ENCODE results near the gene PEAK1.
A peak's percentile ranks its signal among the peaks of the same experiment; 100 is the strongest.
"Not testable (repeated sequence)": the region's sequence is repeated elsewhere in the genome, so short reads cannot be mapped to it uniquely, and the experiment has no call there.

The PEAK1 gene

DNA sequence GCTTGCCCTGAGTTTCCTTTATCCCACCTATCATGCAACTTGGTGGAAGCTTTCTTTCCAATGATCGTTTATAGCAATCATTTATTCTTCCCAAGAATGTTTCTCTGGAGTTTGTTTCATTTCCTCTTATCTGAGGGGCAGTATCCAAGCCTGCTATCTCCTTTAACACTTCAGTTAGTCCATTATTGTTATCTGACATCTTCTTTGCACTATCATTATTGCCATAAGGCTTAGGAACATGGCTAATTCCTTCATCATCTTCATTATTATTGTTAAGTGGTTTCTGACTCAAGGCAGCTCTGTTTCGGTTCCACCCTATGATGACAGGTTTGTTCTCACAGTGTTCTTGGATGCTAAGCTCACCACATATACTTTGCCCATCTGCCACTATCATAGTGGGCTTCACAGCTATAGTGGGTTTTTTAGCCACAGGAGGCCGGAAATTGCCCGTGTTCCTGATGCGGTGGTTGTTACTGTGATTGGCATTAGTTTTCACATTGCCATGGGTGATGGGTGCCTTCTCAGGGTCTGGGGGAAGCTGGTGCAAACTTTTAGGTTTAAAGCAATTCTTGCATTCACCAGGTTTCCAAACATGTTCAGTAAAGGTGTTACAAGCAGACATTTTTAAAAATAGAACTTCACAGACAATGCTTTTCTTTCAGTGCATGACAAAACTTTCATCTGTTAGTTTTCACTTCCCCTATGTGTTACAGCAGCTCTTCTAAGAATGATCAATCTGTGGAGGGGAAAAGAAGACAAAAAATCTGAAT, 238.4 kb downstream of the PEAK1 start:
- no peak for DNase-seq (ENCODE audit: low read depth, low spot score)

DNA sequence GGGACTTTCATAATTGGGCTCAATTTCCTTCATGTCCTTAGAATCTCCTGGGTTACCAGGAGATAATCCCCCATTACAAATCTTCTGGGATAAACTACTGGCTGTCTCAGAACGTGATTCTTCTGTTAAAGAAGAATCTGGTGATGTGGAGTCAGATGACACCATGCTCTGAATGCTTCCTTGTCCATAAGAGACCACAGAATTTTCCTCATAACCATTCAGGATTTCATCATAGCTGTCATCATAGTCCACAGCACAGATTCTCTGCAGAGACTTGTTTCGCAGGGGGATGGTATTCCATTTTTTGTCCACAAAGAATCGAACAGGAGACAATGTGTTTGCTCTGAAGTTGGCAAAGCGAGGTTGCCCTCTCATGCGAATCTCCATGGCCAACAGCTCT, 239.1 kb downstream of the PEAK1 start:
- no peak for DNase-seq (ENCODE audit: low read depth, low spot score)

DNA sequence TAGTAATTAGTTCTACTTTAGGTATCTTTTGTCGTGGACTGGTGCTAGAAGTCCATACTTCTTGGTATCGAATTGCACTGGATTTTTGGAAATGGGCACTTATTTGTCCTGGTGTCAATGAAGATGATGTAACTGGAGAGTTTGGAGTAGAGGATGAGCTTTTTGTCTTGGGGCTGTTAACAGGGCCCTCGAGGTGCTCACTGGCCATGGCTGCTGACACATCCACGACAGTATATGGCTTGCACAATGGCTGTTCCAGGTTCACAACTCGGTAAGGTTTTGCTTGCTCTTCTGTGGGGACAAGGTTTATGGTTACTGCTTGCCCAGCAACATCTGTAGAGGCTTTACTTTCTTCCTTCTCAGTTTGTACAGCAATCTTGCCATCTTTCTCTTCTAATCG, 239.6 kb downstream of the PEAK1 start:
- no peak for DNase-seq (ENCODE audit: low read depth, low spot score)

DNA sequence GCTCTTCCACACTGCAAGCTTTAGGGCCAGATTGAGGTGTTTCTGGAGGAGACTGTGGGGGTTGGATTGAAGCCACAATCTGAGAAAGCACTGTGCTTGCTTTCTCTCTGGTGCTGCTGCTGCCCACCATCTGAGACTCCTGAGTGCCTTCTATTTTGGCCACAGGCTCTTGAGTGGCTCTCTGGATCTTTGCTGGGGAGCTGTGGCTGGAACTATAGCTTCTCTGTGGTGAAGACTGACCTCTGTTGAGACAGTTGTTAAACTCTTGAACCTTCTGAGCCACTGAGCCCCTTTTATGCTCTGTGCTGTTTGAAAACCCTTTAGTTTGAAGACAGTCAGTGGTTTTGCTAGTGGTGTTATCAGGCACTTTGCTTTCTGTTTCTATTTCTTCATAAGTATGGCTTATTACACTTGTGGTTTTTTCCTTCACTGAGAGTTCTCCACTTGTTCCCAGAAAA, 240.3 kb downstream of the PEAK1 start:
- DNase-seq (ENCODE audit: low read depth, low spot score): peak; percentile 28

DNA sequence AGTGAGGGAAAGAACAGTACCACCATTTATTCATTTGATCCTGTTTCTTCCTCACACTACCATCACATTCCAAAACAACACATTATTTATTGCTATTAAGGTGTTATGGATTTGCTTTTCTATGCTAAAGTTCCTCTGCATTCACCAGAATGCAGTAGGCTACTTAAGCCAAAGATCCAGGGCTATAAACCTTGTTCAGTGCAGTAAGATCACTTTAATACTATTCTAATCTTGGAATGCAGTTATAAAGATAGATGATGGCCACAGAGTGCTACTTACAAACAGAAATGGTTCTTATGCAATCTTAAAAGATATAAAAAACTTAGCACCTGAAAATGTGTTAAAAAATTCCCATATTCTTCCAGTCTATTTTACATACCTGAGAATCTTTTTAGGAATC, 241.5 kb downstream of the PEAK1 start:
- no peak for DNase-seq (ENCODE audit: low read depth, low spot score)

DNA sequence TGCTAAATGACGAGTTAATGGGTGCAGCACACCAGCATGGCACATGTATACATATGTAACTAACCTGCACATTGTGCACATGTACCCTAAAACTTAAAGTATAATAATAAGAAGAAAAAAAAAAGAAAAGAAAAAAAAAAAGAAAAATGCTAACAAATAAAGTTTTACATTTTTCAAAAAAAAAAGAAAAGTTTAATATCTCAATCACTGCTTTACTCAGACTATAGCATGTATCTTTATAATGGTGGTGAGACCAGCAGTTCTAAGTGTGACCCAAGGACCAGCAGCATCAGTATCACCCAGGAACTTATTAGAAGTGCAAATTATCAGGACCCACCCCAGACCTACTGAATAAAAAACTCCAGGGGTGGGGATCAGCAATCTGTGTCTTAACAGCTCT, 243.8 kb downstream of the PEAK1 start:
- not testable (repeated sequence) for DNase-seq (ENCODE audit: low read depth, low spot score)

DNA sequence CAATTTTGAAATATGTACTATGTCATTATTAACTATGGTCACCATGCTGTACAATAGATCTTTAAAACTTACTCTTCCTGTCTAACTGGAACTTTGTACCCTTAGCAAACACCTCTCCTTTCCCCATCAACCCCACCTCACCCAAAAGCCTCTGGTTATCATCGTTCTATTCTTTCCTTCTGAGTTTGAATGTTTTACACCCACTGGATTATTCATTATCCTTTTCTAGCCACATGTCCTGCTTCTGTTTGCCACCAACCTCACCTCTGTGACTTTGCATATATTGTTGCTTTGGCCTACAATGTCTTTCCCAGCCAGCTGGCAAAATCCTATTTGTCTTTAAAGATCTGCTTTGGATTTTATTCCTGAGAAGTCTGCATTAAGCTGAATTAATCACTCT, 246.4 kb downstream of the PEAK1 start:
- no peak for DNase-seq (ENCODE audit: low read depth, low spot score)

DNA sequence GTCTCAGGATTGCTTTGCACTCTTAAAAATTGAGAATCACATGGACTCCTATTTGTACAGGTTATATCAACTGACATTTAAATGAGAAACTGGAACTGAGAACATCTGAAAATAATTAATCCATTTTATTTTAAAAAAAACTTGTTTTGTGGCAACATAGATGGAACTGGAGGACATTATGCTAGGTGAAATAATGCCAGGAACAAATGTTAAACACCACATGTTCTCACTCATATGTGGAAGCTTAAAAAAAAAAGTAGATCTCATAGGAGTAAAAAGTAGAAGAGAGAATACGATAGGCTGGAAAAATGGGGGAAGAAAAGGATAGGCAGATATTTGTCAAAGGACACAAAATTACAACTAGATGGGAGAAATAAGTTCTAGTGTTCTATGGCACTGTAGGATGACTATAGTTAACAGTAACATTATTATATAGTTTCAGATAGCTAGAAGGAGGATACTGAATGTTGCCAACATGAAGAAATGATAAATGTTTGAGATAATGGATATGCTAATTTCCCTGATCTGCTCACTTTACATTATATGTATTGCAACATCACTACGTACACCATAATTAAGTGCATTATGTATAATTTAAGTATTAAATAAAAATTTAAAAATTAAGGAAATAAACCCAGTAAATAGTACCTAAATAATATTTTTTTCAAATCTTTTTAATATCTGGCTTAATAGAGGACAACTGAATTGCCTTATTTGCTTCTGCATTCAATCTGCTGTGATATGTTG, 248.5 kb downstream of the PEAK1 start:
- no peak for DNase-seq (ENCODE audit: low read depth, low spot score)

DNA sequence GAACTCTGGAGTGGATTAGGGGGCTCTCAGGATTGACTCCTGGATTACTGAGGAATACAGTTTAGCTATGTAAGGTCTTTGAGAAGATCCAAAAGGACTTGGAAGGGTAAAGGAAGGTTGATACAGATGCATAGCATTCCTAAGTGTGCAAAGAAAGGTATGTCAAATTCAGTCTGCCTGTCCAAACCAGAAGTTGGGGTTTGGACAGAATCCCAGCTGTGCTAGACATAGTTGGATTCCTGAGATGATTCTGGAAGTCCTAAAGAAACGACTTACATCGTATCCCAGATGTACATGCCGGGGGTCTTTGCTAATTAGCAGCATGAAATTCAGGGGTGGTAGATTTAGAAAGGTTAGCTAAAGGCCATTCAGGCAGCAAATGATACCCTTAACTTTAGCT, 251.3 kb downstream of the PEAK1 start:
- DNase-seq (ENCODE audit: low read depth, low spot score): peak; percentile 84

DNA sequence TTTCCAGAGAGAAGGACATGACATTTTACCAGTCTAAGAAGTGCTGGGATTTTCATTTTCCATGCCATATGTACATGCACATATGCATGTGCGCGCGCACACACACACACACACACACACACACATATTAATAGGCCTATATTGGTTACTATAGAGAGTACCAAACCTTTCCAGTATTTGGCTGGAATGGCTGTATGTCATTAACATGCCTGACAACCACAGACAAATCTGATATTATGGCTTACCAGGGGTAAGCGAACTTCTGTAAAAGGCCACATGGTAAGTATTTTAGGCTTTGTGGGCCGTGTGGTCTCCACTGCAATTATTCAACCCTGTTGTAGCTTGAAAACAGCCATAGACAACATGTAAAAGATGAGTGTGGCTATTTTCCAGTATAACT, 251.8 kb downstream of the PEAK1 start:
- DNase-seq (ENCODE audit: low read depth, low spot score): peak; percentile 37

DNA sequence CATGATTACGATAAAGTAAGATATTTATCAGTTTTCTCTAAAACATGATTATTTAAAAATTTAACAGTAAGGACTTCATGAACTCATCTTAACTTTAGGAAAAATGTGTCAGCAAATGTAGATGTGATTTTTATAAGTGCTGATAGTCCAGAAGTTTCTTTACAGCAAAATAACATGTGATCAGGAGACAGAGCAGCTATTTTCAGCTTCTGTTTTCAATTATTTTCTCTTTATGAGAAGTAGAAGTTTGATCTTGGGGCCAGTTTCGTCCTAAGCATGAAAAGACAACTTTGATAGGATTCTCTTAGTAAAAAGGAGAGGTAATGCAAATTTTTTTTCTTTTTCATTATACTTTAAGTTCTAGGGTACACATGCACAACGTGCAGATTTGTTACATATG, 252.5 kb downstream of the PEAK1 start:
- DNase-seq (ENCODE audit: low read depth, low spot score): no peak

DNA sequence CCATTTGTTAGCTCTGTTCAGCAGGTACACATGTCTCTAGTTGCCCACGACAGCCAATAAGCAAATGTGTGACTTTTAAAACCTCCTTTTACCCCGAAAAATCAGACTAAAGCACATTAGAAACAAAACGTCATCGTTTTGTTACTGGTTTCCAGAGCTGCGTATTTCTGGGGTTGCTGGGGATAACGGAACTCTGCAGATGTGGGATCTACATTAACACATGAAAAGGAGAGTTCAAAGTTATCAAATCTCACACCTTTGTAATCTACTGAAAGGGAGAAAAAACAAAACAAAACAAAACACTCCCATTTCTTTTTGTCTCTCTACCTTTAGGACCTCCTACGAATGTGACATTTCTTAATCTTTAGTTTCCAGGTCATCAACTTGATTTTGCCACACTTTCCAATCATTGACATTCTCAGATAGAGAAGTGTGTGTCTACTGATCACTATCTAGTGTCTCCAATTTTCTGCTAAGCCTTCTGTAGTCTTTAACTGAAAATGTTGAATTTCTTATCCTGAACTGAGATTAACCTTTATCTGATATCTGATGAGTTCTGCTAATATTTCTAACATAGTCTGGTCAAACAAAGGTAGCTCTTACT, 256.0 kb downstream of the PEAK1 start:
- DNase-seq (ENCODE audit: low read depth, low spot score): no peak

DNA sequence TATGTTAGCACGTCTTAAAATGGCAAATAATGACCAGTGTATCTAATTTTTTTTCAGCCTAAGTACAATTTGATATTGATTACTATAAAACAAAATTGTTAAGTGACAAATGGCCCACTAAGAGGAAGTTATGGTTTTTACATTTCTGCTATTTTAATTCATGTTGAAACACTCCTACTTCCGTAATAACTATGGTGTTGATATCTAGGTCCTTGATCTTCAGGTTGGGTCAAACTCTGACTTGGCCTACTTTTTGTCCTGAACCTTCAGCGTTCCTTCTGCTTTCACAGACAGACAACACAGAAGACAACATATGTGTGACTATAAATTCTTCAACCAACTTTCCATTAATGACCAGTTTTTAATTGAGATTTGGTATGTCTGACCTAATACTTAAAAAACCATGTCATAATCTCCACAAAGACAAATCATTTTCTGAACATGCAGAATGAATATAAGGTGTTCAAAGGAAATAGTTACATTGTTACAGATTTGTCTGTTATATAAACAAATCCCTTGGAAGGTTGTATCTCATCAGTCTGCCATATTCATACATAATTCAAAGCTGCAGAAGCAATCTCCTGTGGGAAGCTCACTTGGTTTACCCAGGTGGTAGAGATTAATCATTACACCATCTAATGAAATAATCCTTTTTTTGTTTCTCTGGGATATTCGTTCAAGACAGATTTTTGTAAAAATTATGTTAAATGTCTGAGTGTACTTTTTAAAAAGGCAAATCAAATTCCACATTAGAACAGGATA, 256.9 kb downstream of the PEAK1 start:
- no peak for DNase-seq (ENCODE audit: low read depth, low spot score)

DNA sequence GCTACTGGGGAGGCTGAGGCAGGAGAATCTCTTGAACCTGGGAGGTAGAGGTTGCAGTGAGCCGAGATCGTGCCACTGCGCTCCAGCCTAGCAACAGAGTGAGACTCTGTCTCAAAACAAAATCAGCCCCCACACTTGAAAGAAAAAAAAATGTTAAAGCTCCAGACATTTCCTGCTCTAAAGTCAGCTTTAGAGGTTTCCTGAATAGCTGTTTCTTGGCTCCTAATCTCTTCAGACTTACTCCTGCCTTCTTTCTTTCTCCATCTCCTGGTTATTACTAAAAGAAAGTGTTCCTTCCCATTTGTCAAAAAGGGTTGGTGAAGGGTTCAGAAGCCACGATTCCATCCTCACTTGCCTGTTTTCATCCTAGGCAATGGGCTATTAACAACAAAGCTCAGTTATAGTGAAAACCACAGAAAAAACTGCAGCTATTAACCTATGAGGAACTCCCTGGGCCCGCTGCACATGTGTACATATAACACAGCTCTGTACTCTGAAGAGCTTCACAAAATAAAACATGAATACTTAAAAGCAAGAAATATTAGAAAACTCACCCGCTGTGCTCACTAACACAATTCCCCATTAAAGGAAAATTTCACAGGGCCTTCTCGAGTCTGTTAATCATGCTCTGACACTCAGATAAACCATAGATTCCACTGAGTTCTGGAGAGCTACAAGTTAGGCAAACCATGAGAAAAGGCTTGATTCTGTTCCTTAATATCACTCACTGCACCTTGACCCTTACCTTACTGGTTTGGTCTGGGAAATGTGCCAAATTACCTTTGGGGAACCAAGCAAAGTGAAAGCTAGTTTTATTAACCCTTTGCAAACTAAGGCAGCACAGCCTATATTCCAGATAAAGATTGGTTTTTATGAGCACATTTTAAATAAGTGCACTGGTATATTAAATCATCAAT, 259.1 kb downstream of the PEAK1 start:
- no peak for DNase-seq (ENCODE audit: low read depth, low spot score)

DNA sequence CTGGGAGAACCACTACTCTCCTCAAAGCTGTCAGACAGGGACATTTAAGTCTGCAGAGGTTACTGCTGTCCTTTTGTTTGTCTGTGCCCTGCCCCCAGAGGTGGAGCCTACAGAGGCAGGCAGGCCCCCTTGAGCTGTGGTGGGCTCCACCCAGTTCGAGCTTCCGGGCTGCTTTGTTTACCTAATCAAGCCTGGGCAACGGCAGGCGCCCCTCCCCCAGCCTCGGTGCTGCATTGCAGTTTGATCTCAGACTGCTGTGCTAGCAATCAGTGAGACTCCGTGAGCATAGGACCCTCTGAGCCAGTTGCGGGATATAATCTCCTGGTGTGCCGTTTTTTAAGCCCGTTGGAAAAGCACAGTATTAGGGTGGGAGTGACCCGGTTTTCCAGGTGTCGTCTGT, 263.9 kb downstream of the PEAK1 start:
- not testable (repeated sequence) for DNase-seq (ENCODE audit: low read depth, low spot score)

DNA sequence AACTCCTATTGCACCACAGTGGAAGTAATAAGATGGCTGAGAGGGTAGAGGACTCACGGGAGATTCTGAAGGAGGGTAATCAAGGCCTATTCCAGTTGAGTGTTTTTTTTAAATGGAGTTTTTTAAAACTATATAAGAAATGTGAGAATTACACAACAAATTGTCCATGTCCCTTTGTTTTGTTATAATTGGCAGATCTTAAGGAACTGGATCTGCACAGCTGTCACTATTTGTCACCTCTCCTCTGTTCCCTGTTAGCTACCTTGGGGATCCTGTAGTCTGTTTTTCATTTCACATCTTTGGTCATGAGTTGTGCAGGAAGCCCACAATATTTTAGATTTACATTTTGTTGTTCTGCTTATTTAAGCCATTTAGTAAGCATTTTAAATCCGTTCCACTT, 271.7 kb downstream of the PEAK1 start:
- no peak for DNase-seq (ENCODE audit: low read depth, low spot score)

DNA sequence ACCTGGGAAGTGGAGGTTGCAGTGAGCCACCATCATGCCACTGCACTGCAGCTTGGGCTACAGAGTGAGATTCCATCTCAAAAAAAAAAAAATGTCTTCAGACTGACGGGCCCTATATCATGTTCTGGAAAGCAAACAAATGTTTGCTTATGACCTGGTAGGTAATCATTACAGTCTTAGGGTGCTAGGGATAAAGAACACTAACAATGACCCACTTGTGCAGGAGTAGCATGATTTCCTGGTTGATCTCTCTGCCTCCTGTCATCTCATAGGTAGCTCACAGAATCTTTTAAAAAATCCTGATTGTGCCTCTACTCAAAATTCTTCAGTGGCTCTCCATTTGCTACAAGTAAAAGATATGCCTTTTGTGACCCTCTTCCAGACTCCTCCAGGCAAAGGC, 274.5 kb downstream of the PEAK1 start:
- DNase-seq (ENCODE audit: low read depth, low spot score): no peak

DNA sequence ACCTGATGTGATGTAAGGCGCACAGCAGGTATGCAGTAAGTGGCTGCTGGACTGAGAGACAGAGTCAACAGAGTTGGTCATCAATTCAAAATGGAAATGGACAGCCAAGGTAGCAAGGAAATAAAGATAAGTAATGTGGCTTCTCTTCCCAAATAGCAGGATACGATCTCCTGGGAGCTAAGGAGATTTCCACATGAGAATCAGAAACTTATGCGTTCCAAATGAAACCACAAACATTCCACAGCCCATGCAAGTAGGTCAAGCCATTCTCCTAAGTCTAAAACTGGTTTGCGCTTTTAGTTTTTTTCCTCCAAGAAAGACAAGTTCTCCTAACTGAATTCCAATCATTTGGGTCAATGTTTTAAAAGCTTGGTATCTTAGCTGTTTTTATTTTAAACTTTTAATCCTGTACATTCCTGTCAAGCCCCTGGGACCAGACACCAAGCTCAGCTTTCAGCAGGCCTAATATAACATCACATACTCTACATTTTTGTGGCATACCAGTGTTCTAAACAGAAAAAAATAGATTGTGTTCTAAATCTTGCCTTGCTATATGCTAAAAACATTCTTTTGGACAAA, 275.3 kb downstream of the PEAK1 start:
- peak; percentile 93 for DNase-seq (ENCODE audit: low read depth, low spot score)

DNA sequence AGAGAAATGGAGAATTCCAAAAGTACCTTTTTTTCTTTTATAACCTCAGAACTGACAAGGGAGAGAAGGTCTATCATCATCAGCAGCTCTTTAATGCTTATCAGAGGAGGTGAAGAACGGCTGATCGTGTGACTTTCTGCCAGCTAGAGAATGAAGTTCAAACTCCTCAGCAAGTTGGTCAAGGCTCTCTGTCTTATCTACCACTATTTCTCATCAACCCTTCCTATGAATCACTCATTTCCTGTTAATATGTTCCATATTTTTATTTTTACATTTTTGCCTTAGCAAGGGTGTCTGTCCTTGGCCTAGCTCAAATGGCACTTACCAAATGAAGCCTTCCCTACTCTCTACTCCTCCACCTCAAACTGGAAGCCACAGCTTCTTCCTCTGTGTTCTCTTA, 275.9 kb downstream of the PEAK1 start:
- no peak for DNase-seq (ENCODE audit: low read depth, low spot score)

DNA sequence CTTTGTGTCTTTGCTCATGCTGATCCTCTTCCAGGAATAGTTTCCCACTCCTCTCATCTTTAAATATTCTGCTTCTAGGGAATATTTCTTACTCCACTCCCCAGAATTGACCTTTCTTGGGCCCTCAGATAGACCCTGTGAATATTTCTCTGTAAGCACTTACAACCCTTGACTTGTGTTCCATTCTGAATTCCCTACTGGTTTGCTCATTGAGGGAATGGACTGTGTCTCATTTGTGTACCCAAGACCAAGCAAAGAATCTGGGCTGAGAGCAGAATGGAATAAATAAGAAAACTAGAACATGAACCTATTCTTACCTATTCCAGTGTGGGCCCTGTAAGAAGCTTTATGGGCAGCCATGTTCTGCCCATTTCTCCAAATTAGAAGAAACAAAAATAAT, 276.3 kb downstream of the PEAK1 start:
- DNase-seq (ENCODE audit: low read depth, low spot score): peak; percentile 20

DNA sequence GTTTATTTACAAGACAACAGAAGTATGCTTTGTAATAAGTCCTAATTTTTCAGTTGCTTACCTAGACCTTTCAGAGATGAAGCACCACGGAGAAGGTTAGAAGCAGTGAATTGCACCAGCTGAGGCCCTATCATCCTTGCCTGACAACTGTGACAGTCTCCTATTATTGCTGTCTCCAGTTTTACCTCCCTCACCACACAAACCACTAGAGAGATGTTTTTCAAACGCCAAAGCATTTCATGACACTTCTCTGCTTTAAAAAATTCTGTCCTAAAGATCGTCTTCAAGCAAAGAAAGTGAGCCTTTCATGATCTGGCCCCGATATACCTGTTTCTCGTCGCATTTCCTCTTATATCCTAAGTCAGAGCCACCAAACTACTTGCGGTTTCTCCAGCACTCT, 276.7 kb downstream of the PEAK1 start:
- DNase-seq (ENCODE audit: low read depth, low spot score): no peak
